Measurements from ENCODE around the gene TBX2.
"Not testable (repeated sequence)": the region's sequence is repeated elsewhere in the genome, so short reads cannot be mapped to it uniquely, and the experiment has no call there.

The TBX2 gene

DNA sequence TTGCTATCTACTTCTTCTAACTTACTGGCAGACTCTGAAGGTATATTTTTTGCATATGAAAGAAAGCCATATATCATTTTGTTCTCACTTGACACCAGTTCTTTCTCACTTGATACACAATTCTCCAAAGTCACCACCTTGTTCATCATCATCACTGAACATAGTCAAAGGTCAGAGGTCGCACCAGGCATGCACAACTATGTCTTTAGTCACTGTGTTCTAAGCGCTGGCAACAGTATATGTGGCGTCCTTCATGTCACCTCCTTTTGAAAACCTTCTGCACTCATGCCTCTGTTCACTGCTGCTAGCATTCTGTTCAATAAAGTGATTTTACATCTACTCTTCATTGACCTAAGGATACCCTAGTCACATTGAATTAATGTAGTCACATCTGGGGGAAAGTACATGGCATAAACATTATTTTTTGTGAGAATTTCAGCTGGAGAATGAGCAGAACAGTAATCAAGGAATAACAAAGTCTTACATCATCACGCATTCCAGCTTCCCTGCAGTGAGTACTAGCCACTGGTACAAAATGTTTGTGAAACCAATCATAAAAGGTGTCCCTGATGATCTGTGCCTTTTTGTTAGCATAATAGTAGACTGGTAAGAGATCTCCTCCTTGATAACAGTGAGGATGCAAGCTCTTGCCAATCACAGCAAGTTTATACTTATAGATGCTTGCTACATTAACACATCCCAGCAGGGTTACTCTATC lies 32.1 kb downstream of the TBX2 start:
- DNase-seq (ENCODE audit: low read depth in 2 of 2) = no peak

DNA sequence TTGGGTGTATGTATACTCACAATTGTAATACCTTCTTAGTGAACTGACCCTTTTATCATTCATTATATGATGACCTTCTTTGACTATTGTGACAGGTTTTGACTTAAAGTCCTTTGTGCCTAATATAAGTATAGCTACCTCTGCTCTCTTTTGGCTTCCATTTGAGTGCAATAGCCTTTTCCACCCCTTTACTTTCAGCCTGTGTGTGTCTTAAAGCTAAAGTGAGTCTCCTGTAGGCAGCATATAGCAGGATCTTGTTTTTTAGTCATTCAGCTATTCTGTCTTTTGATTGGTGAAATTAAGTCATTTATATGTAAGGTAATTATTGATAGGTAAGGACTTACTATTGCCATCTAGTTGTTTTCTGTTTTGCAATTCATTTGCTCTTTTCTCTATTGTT lies 36.6 kb downstream of the TBX2 start:
- no peak for DNase-seq (ENCODE audit: low read depth in 2 of 2)

DNA sequence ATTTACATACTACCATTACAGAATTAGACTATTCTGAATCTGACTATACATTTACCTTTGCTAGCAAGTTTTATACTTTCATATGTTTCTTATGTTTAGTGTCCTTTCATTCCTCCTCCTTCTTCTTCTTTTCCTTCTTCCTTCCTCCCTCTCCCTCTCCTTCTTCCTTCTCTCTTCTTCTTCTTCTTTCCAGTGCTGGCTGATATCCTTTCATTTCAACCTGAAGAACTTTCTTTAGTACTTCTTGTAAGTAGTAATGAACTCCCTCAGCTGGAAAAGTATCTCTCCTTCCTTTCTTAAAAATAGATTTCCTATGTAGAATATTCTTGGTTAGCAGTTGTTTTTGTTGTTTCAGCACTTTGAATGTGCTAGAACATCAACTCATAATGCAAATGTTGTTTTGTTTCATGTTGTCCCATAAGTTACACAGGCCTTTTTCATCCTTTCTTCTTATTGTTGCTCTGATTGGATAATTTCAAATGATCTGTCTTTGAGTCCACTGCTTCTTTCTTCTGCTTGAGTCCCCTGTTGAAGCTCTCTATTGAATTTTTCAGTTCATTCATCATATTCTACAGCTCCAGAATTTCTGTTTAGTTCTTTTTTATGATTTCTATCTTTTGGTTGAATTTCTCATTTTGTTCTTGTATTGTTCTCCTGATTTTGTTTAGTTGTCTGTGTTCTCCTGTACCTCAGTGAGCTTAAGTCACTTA lies 37.5 kb downstream of the TBX2 start:
- no peak for DNase-seq (ENCODE audit: low read depth in 2 of 2)

DNA sequence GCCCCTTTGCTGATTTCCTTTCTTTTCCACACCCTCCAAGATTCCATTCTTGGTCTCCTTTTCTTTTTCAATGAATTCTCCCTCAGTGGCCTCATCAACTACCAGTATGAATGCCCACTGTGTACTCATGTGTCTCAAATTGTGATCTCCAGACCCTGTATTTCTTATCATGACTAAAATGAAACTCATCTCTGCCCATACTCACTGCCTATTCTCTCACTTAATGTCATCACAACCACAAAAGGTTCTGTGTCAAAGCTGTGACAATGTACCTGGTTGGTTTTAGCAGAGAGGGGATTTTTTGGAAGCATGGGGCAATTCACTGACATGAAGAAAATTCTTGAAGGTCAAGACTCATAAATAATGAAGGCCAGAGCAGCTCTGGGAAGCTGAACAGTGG lies 41.1 kb downstream of the TBX2 start:
- DNase-seq (ENCODE audit: low read depth in 2 of 2) = no peak

- DNase-seq (ENCODE audit: low read depth in 2 of 2) = not testable (repeated sequence)
Measured at GRCh38 chr17:61441507-61441906, 41.9 kb downstream of the TBX2 start.

DNA sequence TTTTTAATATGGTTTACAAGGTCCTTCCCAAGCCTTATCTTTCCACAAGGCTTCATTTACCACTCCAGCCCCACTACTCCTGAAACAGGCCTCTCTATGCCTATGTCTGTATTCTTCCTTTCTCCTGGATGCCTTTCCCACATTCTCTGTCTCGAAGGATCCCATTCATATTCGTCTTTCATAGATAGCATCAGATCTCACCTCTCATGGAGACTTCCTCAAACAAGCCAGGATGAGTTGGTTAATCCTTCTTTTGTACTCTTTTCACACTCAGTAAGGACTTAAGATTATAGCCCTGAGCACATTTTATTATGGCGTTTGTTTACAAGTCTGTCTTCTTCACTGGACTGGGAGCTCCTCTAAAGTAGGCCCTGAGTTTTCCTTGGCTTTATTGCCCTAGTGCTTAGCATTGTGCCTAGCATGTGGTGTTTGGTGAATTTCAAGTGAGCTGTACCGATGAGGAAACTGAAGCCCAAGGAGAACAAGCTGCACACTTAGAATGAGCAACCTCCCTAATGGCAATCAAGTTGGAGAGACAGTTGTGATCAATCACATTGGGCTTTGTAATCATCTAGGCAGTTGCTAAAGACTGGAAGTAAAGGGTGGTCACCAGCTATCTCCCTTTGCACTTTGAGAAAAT lies 42.6 kb downstream of the TBX2 start:
- no peak for DNase-seq (ENCODE audit: low read depth in 2 of 2)

GRCh38 chr17:61442878-61443474 lies 43.3 kb downstream of the TBX2 start:
- no peak for DNase-seq (ENCODE audit: low read depth in 2 of 2)

- no peak for DNase-seq (ENCODE audit: low read depth in 2 of 2)
Measured at GRCh38 chr17:61443475-61443882, 43.8 kb downstream of the TBX2 start.

DNA sequence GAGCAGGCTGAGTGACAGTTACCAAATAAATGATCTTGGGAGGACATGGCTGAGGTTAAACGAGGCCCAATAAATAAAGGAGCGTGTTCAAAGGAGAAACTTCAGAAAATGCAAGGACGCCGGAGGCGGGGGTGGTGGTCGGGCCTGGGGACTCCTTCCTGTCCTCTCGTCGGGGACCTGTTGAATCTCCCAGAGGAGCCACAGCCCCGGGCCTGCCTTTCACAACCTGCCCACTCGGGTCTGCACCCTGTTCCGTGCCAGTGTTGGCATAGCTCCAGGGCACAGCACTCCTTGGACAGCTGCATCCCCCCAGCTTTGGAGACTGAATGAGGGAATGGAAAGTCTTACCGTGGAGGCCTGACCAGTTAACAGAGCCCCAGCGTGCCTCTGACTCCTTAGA lies 44.4 kb downstream of the TBX2 start:
- DNase-seq (ENCODE audit: low read depth in 2 of 2) = no peak

GRCh38 chr17:61444831-61445230 lies 45.2 kb downstream of the TBX2 start:
- no peak for DNase-seq (ENCODE audit: low read depth in 2 of 2)

GRCh38 chr17:61447358-61447757 lies 47.7 kb downstream of the TBX2 start:
- DNase-seq (ENCODE audit: low read depth in 2 of 2) = no peak

DNA sequence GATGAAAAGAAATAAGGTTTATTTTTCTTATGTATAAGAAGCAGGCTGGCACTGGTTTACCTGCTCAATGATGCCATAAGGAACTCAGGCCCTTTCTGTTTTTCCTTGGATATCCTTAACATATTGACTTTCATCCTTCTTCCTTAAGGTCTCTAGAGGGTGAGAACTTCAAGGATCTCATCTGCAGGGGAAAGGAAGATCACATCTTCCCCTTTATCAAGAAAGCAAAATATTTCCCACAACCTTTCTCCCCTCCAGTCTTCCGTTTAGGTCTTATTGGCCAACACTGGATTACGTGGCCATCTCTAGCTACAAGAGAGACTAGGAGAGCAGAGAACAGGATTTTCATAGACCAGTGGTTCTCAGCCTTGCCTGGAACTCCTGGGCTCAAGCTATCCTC lies 48.4 kb downstream of the TBX2 start:
- DNase-seq (ENCODE audit: low read depth in 2 of 2) = no peak

GRCh38 chr17:61449140-61449539 lies 49.5 kb downstream of the TBX2 start:
- DNase-seq (ENCODE audit: low read depth in 2 of 2) = not testable (repeated sequence)

- no peak for DNase-seq (ENCODE audit: low read depth in 2 of 2)
Measured at GRCh38 chr17:61449707-61450640, 50.3 kb downstream of the TBX2 start.

GRCh38 chr17:61450641-61451537 lies 51.2 kb downstream of the TBX2 start:
- no peak for DNase-seq (ENCODE audit: low read depth in 2 of 2)

DNA sequence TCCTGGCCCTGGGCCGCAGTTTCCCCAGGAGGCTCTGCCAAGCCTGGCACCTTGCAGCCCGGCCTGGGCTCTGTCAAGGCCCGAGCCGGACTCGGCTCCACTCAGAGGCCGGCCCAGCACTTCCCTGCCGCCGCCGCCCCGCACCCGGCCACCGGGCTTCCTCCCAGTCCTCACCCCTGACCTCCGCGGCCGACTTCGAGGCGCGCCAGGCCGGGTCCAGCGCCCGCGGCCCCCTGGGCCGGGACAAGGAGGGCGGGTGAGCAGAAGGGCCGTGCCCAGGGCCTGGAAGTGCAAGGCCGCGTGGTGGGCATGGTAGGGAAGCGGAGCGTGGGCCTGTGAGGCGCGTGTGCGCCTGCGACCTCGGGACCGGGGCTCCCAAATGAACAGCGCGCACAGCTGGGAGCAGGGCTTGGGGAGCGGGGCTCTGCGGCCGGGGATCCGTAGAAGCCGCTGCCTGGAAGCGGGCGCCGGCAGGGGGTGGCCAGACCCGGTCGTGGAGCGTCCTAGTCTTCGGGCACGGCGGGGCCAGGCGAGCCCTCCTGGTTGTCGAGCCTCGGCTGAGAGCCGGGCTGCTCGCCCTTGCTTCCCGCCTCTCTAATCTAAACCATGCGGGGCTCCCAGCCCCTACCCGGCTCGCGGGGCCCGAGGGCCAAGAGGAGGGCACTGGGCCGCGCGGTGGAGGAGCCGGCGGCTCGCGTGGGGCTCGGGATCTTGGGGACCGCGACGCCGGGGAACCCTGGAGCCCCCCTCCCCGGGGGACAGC lies 52.1 kb downstream of the TBX2 start:
- no peak for DNase-seq (ENCODE audit: low read depth in 2 of 2)

DNA sequence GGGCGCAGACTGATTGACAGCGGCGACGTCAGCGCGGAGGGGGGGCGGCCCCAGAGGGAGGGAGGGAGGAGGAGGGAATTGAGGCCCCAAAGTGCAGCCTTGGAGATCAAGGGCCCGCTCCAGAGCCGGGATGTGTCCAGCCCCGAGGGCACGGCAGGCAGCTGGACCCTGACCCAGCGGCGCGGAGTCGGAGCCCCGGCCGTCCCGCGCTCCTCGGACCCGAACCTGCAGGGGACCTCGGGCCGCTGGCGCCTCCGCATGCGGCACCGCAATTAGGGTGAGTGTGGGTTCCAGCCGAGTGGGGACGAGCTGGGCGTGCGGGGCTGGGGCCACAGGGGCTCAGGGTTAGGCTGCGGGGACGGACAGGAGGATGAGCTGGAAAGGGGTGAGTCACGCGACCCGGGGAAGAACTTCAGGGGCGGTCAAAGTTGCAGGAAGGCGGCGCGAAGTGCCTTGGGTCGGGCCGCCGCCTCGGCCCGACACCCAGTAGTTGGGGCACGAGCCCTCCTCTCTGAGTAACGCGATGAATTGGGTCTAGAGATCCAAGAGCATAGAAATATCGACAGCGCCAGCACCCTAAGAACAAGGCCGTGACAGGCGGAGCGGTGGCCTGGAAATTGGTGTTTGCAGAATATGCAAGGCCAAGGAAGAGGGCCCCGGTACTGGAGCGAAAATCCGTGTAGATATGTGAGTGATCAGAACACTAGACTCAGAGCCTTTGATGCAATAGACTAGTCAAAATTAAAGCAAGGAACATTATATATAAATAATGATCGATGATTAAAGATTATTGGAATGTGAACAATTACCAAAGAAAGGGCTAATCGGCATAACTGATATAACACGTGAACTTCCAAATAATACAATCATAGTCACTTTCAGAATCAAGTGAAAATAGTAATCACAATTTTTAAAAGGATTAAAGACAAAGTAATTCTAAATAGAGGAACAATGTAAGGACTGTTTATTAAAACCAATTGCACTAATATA lies 53.0 kb downstream of the TBX2 start, which contains the start of gene TBX4:
Gene TBX4, plus strand, starts transcription at position 122 of the 990 bp plus-strand sequence. CDS start 4,069 bp downstream, outside the sequence.
- no peak for DNase-seq (ENCODE audit: low read depth in 2 of 2)
